ENCODE results near the gene CREB3L1.

CREB3L1 gene

GRCh38 chr11:46327829-46328228 is 50.4 kb downstream of the CREB3L1 start:
- no peak overlapping the region for H3K4me3 ChIP-seq (ENCODE audit: low read depth, low read length)
- TF ChIP-seq CTCF (IDR thresholded peaks at IDR 0.05; ENCODE audit: insufficient read depth, low read depth, low read length, missing control alignments), result no peak
- no peak for DNase-seq (ENCODE audit: low read depth)

GRCh38 chr11:46330154-46330553 is 52.7 kb downstream of the CREB3L1 start:
- TF ChIP-seq CTCF (IDR thresholded peaks at IDR 0.05; ENCODE audit: insufficient read depth, low read depth, low read length, missing control alignments), result no peak
- H3K4me3 ChIP-seq (ENCODE audit: low read depth, low read length), result no peak overlapping the region
- no peak for DNase-seq (ENCODE audit: low read depth)

GRCh38 chr11:46330563-46331281 is 53.3 kb downstream of the CREB3L1 start:
- no peak overlapping the region for H3K4me3 ChIP-seq (ENCODE audit: low read depth, low read length)
- DNase-seq (ENCODE audit: low read depth), result no peak
- TF ChIP-seq CTCF (IDR thresholded peaks at IDR 0.05; ENCODE audit: insufficient read depth, low read depth, low read length, missing control alignments), result no peak

GRCh38 chr11:46331282-46331984 is 54.0 kb downstream of the CREB3L1 start:
- DNase-seq (ENCODE audit: low read depth), result no peak
- TF ChIP-seq CTCF (IDR thresholded peaks at IDR 0.05; ENCODE audit: insufficient read depth, low read depth, low read length, missing control alignments), result no peak
- no peak overlapping the region for H3K4me3 ChIP-seq (ENCODE audit: low read depth, low read length)

GRCh38 chr11:46332093-46332567 is 54.7 kb downstream of the CREB3L1 start:
- TF ChIP-seq CTCF (IDR thresholded peaks at IDR 0.05; ENCODE audit: insufficient read depth, low read depth, low read length, missing control alignments), result no peak
- no peak overlapping the region for H3K4me3 ChIP-seq (ENCODE audit: low read depth, low read length)
- DNase-seq (ENCODE audit: low read depth), result no peak

GRCh38 chr11:46332568-46333393 is 55.3 kb downstream of the CREB3L1 start:
- TF ChIP-seq CTCF (IDR thresholded peaks at IDR 0.05; ENCODE audit: insufficient read depth, low read depth, low read length, missing control alignments), result no peak
- no peak for DNase-seq (ENCODE audit: low read depth)
- no peak overlapping the region; the same call in 1 of the 2 replicates for H3K4me3 ChIP-seq (ENCODE audit: low read depth, low read length)

Measured in GM12865 (cell line).